ENCODE data around the gene MISP3.
A peak's percentile ranks its signal among the peaks of the same experiment; 100 is the strongest.
"Not testable (repeated sequence)": the region's sequence is repeated elsewhere in the genome, so short reads cannot be mapped to it uniquely, and the experiment has no call there.

The MISP3 gene

GRCh38 chr19:14048443-14049153, 24.0 kb upstream of the MISP3 start:
- CTCF ChIA-PET = interaction anchor here (0.7 to 1.5 kb wide), 3 partner anchors 17 to 209 kb away, joined by 3 to 8 read pairs (median 4); partner anchors contain the start of genes IL27RA and MISP3
- TF ChIP-seq FOXM1 (IDR thresholded peaks at IDR 0.05; ENCODE audit: borderline replicate concordance) (no peak), ARNT (IDR thresholded peaks at IDR 0.05) (no peak), BHLHE40 (IDR thresholded peaks at IDR 0.05; ENCODE audit: borderline replicate concordance) (no peak), HDGF (IDR thresholded peaks at IDR 0.05; ENCODE audit: borderline replicate concordance) (no peak), FOXA1 (IDR thresholded peaks at IDR 0.05) (no peak), ZNF384 (IDR thresholded peaks at IDR 0.05) (no peak), SUZ12 (IDR thresholded peaks at IDR 0.05) (no peak), L3MBTL2 (conservative IDR thresholded peaks at IDR 0.05) (no peak), SP1 (IDR thresholded peaks at IDR 0.05) (no peak), PKNOX1 (IDR thresholded peaks at IDR 0.05) (no peak), NFRKB (IDR thresholded peaks at IDR 0.05) (no peak), FOXK2 (IDR thresholded peaks at IDR 0.05) (no peak)
- DNase-seq (ENCODE audit: extremely low spot score) = peak; percentile 80
- POLR2A ChIA-PET = interaction anchor here (1.3 kb wide), 1 partner anchor 9 kb away, joined by 3 read pairs; no protein-coding TSS in a partner anchor

DNA sequence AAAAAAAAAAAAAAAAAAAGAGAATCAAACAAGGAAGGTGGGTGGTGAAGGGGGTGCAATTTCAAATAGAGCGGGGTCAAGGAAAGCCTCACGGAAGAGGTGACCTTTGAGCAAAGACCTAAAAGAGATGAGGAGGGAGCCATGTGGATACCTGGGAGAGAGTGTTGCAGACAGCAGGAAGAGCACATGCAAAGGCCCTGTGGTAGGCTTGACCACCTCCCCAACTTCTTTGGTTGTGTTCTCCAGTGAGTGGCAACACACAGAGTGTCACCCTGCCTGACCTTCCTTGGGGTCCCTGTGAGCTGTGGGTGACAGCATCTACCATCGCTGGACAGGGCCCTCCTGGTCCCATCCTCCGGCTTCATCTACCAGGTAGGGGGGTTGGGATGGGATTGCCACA, 22.1 kb upstream of the MISP3 start:
- no peak for DNase-seq (ENCODE audit: extremely low spot score)
- TF ChIP-seq HDGF (IDR thresholded peaks at IDR 0.05; ENCODE audit: borderline replicate concordance) = no peak
- no peak for TF ChIP-seq SP1 (IDR thresholded peaks at IDR 0.05)
- TF ChIP-seq CTBP1 (IDR thresholded peaks at IDR 0.05; ENCODE audit: borderline replicate concordance) = no peak
- TF ChIP-seq FOXM1 (IDR thresholded peaks at IDR 0.05; ENCODE audit: borderline replicate concordance) = no peak
- TF ChIP-seq PKNOX1 (IDR thresholded peaks at IDR 0.05) = no peak
- TF ChIP-seq ZNF384 (IDR thresholded peaks at IDR 0.05) = no peak
- ChIA-PET POLR2A (no interaction called here), CTCF (interaction anchor here (0.9 kb wide), 1 partner anchor 19 kb away, joined by 5 read pairs; the partner anchor contains the start of gene IL27RA)

DNA sequence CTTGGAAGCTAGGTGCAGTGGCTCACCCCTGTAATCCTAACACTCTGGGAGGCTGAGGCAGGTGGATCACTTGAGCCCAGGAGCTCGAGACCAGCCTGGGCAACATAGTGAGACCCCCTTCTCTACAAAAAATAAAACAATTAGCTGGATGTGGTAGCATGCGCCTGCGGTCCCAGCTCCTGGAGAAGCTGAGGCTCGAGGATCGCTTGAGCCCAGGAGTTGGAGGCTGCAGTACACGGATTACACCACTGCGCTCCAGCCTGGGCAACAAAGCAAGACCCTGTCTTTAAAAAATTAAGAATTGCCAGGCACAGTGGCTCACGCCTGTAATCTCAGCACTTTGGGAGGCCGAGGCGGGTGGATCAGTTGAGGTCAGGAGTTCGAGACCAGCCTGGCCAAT, 21.6 kb upstream of the MISP3 start:
- DNase-seq (ENCODE audit: extremely low spot score); POLR2A ChIA-PET: not testable (repeated sequence)
- CTCF ChIA-PET = interaction anchor here (0.9 kb wide), 1 partner anchor 19 kb away, joined by 5 read pairs; the partner anchor contains the start of gene IL27RA

DNA sequence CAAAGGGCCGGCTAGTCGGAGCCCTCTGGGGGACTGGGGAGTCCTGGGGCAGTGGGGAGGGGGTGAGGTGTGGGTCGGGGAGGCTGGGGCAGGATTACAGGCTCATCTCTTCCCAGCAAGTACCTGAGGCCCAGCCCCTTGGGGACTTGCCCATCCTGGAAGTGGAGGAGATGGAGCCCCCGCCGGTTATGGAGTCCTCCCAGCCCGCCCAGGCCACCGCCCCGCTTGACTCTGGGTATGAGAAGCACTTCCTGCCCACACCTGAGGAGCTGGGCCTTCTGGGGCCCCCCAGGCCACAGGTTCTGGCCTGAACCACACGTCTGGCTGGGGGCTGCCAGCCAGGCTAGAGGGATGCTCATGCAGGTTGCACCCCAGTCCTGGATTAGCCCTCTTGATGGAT, 20.6 kb upstream of the MISP3 start:
- DNase-seq (ENCODE audit: extremely low spot score) = no peak
- POLR2A ChIA-PET = no interaction called here
- TF ChIP-seq TARDBP (IDR thresholded peaks at IDR 0.05) (no peak), CTBP1 (IDR thresholded peaks at IDR 0.05; ENCODE audit: borderline replicate concordance) (no peak), ELF4 (IDR thresholded peaks at IDR 0.05) (no peak), HDGF (IDR thresholded peaks at IDR 0.05; ENCODE audit: borderline replicate concordance) (no peak), SP1 (IDR thresholded peaks at IDR 0.05) (no peak), FOXK2 (IDR thresholded peaks at IDR 0.05) (no peak), FOXM1 (IDR thresholded peaks at IDR 0.05; ENCODE audit: borderline replicate concordance) (no peak), ZNF384 (IDR thresholded peaks at IDR 0.05) (no peak), SUZ12 (IDR thresholded peaks at IDR 0.05) (no peak), L3MBTL2 (conservative IDR thresholded peaks at IDR 0.05) (no peak), PKNOX1 (IDR thresholded peaks at IDR 0.05) (no peak), BHLHE40 (IDR thresholded peaks at IDR 0.05; ENCODE audit: borderline replicate concordance) (no peak), ARNT (IDR thresholded peaks at IDR 0.05) (no peak), FOXA1 (IDR thresholded peaks at IDR 0.05) (no peak)
- CTCF ChIA-PET = interaction anchor here (2.3 kb wide), 1 partner anchor 9 kb away, joined by 15 read pairs; no protein-coding TSS in a partner anchor

DNA sequence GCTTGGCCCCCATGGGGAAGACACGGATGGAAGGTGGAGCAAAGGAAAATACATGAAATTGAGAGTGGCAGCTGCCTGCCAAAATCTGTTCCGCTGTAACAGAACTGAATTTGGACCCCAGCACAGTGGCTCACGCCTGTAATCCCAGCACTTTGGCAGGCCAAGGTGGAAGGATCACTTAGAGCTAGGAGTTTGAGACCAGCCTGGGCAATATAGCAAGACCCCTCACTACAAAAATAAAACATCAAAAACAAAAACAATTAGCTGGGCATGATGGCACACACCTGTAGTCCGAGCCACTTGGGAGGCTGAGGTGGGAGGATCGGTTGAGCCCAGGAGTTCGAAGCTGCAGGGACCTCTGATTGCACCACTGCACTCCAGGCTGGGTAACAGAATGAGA, 20.1 kb upstream of the MISP3 start:
- CTCF ChIA-PET = interaction anchor here (2.3 kb wide), 1 partner anchor 10 kb away, joined by 15 read pairs; no protein-coding TSS in a partner anchor

More for the DNA sequence above, 20.1 kb upstream of the MISP3 start:
- TF ChIP-seq ZNF384 (IDR thresholded peaks at IDR 0.05) (no peak), HDGF (IDR thresholded peaks at IDR 0.05; ENCODE audit: borderline replicate concordance) (no peak), LEF1 (IDR thresholded peaks at IDR 0.05; ENCODE audit: borderline replicate concordance) (no peak), PKNOX1 (IDR thresholded peaks at IDR 0.05) (no peak), CTBP1 (IDR thresholded peaks at IDR 0.05; ENCODE audit: borderline replicate concordance) (no peak), FOXM1 (IDR thresholded peaks at IDR 0.05; ENCODE audit: borderline replicate concordance) (no peak), BHLHE40 (IDR thresholded peaks at IDR 0.05; ENCODE audit: borderline replicate concordance) (no peak), SUZ12 (IDR thresholded peaks at IDR 0.05) (no peak), FOXA1 (IDR thresholded peaks at IDR 0.05) (no peak), NFRKB (IDR thresholded peaks at IDR 0.05) (no peak), ARNT (IDR thresholded peaks at IDR 0.05) (no peak), SP1 (IDR thresholded peaks at IDR 0.05) (no peak), FOXK2 (IDR thresholded peaks at IDR 0.05) (no peak), L3MBTL2 (conservative IDR thresholded peaks at IDR 0.05) (no peak), TARDBP (IDR thresholded peaks at IDR 0.05) (no peak), ELF4 (IDR thresholded peaks at IDR 0.05) (no peak)
- no peak for DNase-seq (ENCODE audit: extremely low spot score)
- POLR2A ChIA-PET = interaction anchor here (1.1 kb wide), 1 partner anchor 46 kb away, joined by 3 read pairs; the partner anchor contains the start of gene RFX1
